ENCODE results near the gene IFT74.

DNA sequence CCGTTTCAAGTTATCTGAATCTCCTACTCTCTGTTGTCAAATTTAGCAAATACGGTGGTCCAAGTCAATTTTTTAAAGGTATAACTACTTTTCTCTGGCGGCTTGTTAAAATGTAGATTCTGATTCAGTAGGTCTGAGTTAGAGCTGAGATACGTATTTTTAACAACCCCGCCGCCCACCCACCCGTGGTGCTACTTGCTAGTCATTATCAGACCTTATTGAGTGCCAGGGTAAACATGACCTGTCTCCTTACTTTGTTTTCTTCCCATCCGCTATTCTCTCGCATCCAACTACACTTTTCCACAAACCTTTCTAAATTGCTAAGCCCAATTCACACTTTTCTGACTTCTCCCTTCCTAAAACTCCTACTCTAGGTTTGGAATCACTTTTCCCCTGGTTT is 8.5 kb upstream of the IFT74 start:
- TF ChIP-seq, protein P1, sequence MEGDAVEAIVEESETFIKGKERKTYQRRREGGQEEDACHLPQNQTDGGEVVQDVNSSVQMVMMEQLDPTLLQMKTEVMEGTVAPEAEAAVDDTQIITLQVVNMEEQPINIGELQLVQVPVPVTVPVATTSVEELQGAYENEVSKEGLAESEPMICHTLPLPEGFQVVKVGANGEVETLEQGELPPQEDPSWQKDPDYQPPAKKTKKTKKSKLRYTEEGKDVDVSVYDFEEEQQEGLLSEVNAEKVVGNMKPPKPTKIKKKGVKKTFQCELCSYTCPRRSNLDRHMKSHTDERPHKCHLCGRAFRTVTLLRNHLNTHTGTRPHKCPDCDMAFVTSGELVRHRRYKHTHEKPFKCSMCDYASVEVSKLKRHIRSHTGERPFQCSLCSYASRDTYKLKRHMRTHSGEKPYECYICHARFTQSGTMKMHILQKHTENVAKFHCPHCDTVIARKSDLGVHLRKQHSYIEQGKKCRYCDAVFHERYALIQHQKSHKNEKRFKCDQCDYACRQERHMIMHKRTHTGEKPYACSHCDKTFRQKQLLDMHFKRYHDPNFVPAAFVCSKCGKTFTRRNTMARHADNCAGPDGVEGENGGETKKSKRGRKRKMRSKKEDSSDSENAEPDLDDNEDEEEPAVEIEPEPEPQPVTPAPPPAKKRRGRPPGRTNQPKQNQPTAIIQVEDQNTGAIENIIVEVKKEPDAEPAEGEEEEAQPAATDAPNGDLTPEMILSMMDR (IDR thresholded peaks at IDR 0.05): no peak
- no peak for TF ChIP-seq POLR2A (IDR thresholded peaks at IDR 0.05)

Data from uterus (tissue), 2 donors.